ENCODE measurements around the gene ARPC5. TPM values are rescaled to one million over a fixed set of nuclear protein-coding genes. Genes with fewer than 3 reads are reported as not detected.
"Not testable (repeated sequence)": the region's sequence is repeated elsewhere in the genome, so short reads cannot be mapped to it uniquely, and the experiment has no call there.

ARPC5 gene
- polyA plus RNA-seq, 6 donors from 2014 or later = 286 to 573 (median 376) TPM

DNA sequence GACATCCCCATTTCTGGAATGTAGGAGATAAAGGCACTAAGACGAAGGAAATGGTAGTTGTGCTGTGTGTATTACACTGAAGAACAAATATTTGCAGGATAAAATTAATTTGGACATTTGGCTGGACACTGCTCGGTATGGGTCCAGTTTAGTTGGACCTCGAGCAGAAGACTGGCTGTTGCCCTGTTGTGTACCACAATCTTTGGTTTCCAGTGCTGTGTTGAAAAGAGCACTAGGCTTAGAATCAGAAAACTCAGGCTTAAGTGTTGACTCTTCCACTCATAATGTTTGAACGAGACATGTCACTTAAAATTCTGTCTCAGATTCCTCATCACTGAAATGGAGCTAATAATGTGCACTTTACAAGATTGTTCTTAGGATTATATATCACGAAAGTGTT is 1.2 kb upstream of the ARPC5 start:
- Mint-ChIP-seq H3K27me3 (peaks cover 0 to 6% (median 0%) of the 10 kb centered on the region in 3 donors), H3K9me3 (no peaks in the 10 kb centered on the region), H3K4me1 (peaks cover 28 to 33% (median 28%) of the 10 kb centered on the region in 3 donors), H3K27ac (peak overlapping the region in 4 of 6 donors; percentile 50 to 99 (median 98)), H3K36me3 (peaks cover 0 to 8% of the 10 kb centered on the region in 2 donors), H3K4me3 (peak overlapping the region; percentile 95 to 100 (median 100))
- ATAC-seq (ENCODE audit: low read depth in 2 of 2) = no peak
- DNase-seq = no peak

DNA sequence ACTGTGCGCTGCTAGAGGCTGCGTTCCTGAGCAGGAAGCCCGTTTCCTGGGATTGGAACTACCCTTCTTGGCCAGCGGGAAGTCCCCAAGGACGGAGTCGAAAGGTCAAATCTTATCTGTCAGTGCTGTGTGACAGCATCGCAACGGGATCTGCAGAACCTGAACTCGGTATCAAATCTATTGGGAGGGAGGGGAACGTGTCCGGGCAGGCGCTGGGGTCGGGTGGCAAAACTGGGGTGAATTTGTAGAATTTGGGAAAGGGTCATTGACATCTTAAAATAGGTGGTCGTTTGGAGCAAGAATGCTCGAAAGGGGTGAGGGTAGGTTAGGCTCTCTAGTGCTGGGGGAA is 725 bp upstream of the ARPC5 start:
- peaks cover 0 to 6% (median 0%) of the 10 kb centered on the region in 3 donors for H3K27me3 Mint-ChIP-seq

DNA sequence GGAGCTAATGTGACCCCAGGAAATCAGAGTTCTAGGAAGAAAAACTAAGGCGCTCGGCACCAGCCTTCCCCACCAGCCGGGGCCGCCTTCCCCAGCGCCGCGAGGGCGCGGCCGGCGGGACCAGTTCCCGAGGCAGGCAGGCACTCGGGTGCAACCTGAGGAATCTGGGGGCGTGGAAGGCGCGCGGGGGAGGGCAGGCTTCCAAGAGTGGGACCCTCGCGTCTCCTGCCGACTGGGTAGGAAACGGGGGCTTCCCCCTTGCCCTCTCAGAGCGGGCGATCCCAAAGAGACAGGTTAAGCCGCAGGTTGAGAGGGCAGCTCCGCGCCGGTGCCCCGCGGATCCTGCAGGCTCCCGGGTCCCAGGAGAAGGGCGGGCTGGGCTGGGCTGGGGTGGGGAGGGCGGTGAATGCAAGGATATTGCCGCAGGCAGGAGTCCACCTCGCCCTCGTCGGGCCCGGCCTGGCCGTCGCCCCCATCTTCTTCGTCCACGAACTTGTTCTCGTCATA is 431 bp downstream of the ARPC5 start:
- ATAC-seq (ENCODE audit: low read depth in 2 of 2) (peak; percentile 4 to 5), DNase-seq (no peak)
- peaks cover 6 to 17% of the 10 kb centered on the region in 2 donors for H3K36me3 Mint-ChIP-seq
- H3K4me1 Mint-ChIP-seq = peaks cover 36 to 46% (median 37%) of the 10 kb centered on the region in 3 donors
- H3K27me3 Mint-ChIP-seq = peaks cover 0 to 6% (median 0%) of the 10 kb centered on the region in 3 donors
- peak overlapping the region; percentile 95 to 100 (median 100) for H3K4me3 Mint-ChIP-seq
- no peaks in the 10 kb centered on the region for H3K9me3 Mint-ChIP-seq
- H3K27ac Mint-ChIP-seq = peak overlapping the region; percentile 97 to 99 (median 98)

More for the DNA sequence above, 725 bp upstream of the ARPC5 start:
- peak overlapping the region; percentile 95 to 100 (median 100) for H3K4me3 Mint-ChIP-seq
- ATAC-seq (ENCODE audit: low read depth in 2 of 2) (no peak), DNase-seq (no peak)
- peak overlapping the region; percentile 77 to 99 (median 98) for H3K27ac Mint-ChIP-seq
- H3K9me3 Mint-ChIP-seq = no peaks in the 10 kb centered on the region
- H3K4me1 Mint-ChIP-seq = peaks cover 28 to 35% (median 30%) of the 10 kb centered on the region in 3 donors
- H3K36me3 Mint-ChIP-seq = peaks cover 0 to 8% of the 10 kb centered on the region in 2 donors

DNA sequence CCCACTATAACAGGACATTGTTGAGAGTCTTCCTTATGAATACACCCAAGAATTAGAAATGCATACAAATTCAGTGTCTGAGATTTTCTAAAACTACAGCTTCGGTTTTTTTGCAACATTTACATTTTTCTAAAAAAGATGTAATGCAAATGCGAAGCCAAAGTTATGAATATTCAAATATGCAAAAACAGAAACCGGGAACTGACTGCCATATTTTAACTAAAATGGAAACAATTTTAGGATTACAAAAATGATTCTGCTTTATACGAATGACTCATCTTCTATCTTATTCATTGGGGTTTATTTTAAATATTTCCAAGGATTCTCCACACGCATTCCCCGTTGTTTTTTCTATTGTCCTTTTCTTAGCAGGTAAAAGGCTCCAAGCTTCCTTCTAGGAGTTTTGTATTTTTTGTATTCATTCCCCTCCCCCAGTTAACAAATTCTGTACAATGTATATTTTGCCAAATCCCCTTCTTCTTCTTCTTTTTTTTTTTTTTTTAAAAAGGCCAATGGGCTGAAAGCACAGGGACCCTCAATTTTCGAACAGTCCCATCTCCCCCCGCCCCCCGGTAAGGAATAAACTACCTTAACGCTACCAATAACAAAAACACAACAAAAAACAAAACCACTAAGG is 1.0 kb downstream of the ARPC5 start:
- peaks cover 0 to under 1% (median 0%) of the 10 kb centered on the region in 3 donors for H3K27me3 Mint-ChIP-seq
- H3K9me3 Mint-ChIP-seq = no peaks in the 10 kb centered on the region
- peaks cover 6 to 17% of the 10 kb centered on the region in 2 donors for H3K36me3 Mint-ChIP-seq
- DNase-seq = no peak
- H3K4me3 Mint-ChIP-seq = peak overlapping the region; percentile 88 to 100 (median 98)
- no peak for ATAC-seq (ENCODE audit: low read depth in 2 of 2)
- peaks cover 36 to 48% (median 37%) of the 10 kb centered on the region in 3 donors for H3K4me1 Mint-ChIP-seq
- H3K27ac Mint-ChIP-seq = peak overlapping the region in 5 of 6 donors; percentile 25 to 98 (median 56)

DNA sequence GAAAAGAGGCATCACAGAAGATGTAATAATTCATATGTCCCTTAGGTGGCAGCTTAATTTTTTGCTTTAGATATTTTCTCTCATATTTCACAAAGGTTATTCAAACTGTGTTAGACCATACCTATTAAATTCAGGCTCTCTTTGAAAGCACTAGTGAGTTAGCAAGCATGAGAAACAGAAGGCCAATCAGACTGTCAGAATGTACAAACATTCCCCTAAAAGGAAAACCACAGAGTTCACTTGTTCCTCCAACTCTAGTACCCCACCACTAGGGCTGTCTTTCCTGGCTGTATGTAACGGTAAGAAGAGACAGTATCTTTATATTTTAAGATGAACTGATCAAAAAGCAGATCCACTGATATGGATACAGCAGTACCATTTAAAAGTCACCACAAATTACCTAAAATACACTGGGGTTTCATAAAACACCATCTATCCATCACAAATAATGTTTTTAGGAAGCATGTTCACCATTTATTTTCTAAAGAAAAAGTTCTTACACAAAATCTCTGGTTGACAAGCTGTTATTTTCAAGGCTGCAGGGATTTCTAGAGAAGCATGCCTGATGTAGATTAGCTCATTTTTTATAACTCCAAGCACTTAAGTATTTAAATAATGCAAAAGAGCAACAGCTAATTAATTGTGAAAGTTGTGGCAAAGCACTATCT is 1.8 kb downstream of the ARPC5 start:
- H3K9me3 Mint-ChIP-seq = no peaks in the 10 kb centered on the region
- H3K4me3 Mint-ChIP-seq = peak overlapping the region; percentile 88 to 100 (median 98)
- H3K27ac Mint-ChIP-seq = peak overlapping the region; percentile 3 to 98 (median 54)
- ATAC-seq (ENCODE audit: low read depth in 2 of 2) (peak; percentile 35 to 41), DNase-seq (peak; percentile 44)
- peaks cover 37 to 52% (median 38%) of the 10 kb centered on the region in 3 donors for H3K4me1 Mint-ChIP-seq
- no peaks in the 10 kb centered on the region for H3K27me3 Mint-ChIP-seq
- peaks cover 10 to 18% of the 10 kb centered on the region in 2 donors for H3K36me3 Mint-ChIP-seq

DNA sequence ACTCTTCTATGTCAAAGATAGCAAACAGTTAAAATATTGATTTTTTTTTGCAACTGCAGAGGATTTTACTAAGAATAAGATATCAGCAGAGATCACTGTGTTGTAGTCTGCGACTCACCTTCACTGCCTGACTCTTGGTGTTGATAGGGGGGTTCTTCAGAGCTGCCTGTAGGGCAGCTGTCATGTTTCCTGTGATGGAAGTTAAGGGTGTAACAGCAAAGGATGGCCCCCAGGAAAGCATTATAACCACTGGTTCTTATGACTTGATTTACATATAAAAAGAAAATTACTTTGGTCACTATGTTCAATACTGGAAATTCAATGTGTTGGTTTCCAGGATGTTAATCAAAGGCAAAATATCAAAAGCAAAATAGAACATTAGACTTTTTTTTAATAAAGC is 2.6 kb downstream of the ARPC5 start:
- Mint-ChIP-seq H3K4me3 (peak overlapping the region in 6 of 8 donors; percentile 30 to 100 (median 89)), H3K36me3 (peaks cover 16 to 25% of the 10 kb centered on the region in 2 donors), H3K27me3 (no peaks in the 10 kb centered on the region), H3K4me1 (peaks cover 43 to 60% (median 43%) of the 10 kb centered on the region in 3 donors), H3K27ac (peak overlapping the region in 1 of 6 donors; percentile 10), H3K9me3 (no peaks in the 10 kb centered on the region)
- ATAC-seq (ENCODE audit: low read depth in 2 of 2) (no peak), DNase-seq (no peak)

DNA sequence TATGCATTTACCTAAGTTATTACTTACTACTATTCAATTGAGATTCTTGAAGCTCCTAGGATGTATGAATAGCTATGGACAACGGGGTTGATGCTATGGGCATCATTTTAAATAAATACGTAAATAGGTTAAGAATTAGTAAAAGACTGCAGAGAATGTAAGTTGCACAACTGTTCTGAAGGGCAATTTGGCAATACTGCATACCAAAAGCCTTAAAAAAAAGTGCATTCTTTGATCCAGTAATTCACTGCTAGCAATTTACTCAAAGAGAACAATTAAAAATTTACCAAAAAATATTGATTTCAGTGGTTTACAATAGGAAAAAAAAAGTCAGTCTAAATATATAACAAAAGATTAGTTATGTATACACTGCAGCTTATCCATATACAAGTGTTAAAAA is 3.5 kb downstream of the ARPC5 start:
- H3K36me3 Mint-ChIP-seq = peaks cover 16 to 25% of the 10 kb centered on the region in 2 donors
- no peaks in the 10 kb centered on the region for H3K27me3 Mint-ChIP-seq
- peaks cover 43 to 60% (median 43%) of the 10 kb centered on the region in 3 donors for H3K4me1 Mint-ChIP-seq
- H3K9me3 Mint-ChIP-seq = no peaks in the 10 kb centered on the region
- no peak for DNase-seq
- no peak overlapping the region for H3K27ac Mint-ChIP-seq
- no peak for ATAC-seq (ENCODE audit: low read depth in 2 of 2)
- no peak overlapping the region for H3K4me3 Mint-ChIP-seq

DNA sequence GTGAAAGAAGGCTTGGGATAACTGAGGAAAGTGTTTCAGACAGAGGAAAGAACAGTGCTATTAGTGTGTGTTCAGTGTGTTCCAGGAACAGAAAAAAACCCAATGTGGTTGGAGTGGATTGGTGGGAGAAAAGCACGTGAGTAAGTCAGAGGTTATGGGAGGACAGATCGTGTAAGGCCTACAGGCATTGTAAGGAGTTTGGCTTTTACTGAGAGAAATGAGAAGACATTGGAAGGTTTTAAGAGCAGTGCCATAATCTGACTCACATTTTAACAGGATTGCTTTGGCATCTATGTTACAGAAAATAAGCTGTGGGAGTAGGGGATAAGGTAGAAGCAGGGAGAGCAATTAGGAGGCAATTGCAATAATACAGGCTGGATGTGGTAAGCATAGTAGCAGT is 4.8 kb downstream of the ARPC5 start:
- Mint-ChIP-seq H3K36me3 (peaks cover 16 to 23% of the 10 kb centered on the region in 2 donors), H3K4me1 (peaks cover 35 to 52% (median 35%) of the 10 kb centered on the region in 3 donors), H3K4me3 (peak overlapping the region in 3 of 8 donors; percentile 8 to 55 (median 53)), H3K27me3 (no peaks in the 10 kb centered on the region), H3K27ac (peak overlapping the region in 3 of 6 donors; percentile 17 to 78 (median 21)), H3K9me3 (no peaks in the 10 kb centered on the region)
- ATAC-seq (ENCODE audit: low read depth in 2 of 2) (no peak), DNase-seq (no peak)

DNA sequence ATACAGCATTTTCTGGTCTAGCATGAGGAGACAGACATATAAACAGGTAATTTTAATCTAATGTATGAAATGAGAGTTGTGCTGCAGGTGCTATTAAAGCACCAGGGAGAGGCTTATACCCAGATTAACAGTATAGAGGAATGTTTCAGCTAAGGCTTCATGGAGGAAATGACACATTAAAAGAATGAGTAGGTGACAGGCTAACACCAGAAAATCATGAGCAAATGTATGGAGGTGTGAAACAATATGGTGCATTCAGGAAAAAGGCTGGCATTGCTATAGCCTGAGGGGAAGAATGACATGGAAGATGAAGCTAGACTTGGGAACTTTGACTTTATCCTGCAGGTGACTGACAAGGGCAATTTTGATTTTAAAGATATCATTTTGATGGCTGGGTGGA is 7.0 kb downstream of the ARPC5 start:
- no peak overlapping the region for H3K4me3 Mint-ChIP-seq
- peak overlapping the region in 1 of 6 donors; percentile 14 for H3K27ac Mint-ChIP-seq
- peaks cover 19 to 39% (median 20%) of the 10 kb centered on the region in 3 donors for H3K4me1 Mint-ChIP-seq
- no peak for DNase-seq
- ATAC-seq (ENCODE audit: low read depth in 2 of 2) = no peak
- no peaks in the 10 kb centered on the region for H3K27me3 Mint-ChIP-seq
- H3K9me3 Mint-ChIP-seq = no peaks in the 10 kb centered on the region
- H3K36me3 Mint-ChIP-seq = peaks cover 16% of the 10 kb centered on the region in 2 donors

DNA sequence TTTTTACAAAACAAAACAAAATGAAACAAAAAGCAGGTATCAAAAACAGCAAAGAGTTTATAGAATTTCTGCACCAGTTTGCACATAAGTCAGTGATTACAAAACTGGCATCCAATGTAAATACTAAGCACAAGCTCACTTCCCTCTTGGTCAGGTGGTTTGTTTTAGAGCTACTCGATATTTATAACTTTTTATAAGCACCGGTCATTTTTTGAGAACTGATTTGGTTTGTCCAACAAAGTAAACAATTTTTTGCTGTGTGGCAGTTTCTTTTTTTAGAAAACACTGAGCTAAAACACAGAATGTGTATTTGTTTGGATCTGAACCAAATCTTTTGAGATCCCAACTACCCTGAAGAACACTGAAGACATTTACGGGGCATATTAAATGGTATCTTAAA is 9.3 kb downstream of the ARPC5 start:
- H3K27ac Mint-ChIP-seq; ATAC-seq (ENCODE audit: low read depth in 2 of 2): not testable (repeated sequence)
- peaks cover 16% of the 10 kb centered on the region in 2 donors for H3K36me3 Mint-ChIP-seq

DNA sequence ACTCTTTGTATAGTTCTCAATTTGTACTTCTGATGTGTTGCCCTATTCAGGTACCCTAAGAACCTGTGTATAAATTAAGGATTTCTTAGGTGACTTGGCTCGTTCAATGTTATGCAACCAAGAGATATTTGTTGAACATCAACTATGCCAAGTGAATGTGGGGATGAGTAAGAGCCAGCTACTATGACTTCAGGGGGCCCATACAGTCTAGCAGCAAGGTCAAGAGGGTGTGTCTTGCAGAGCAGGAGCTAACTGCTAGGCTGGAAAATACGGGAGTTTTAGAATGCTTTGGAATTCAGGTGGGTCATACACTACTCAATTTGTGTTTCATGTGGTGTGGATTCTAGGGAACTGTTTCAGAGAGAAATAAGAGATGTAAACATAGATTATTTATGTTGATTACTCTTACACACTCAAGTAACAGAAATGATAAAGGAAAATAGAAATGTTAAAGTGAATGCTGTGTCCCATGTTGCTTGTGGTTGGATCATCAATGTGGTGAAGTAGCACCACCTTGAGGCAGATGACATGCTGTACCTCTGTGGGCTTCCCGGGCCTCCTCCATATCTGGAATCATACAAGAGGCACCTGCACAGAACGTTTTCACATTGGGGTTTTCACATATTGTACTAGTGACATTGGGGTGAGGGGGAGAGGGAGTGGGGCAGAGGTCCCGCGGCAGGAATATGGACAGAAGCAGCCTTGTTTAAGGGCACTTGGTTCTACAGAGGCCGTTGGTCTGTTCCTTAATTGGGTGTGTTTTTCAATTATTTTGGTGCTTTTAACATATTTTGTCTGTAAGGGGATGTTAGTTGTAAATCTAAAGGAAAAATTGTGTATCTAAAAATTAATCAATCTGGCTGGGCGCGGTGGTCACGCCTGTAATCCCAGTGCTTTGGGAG is 12.4 kb downstream of the ARPC5 start:
- Mint-ChIP-seq H3K27me3 (no peaks in the 10 kb centered on the region), H3K27ac (peak overlapping the region; percentile 9 to 92 (median 80)), H3K36me3 (no peaks in the 10 kb centered on the region), H3K4me3 (no peak overlapping the region), H3K9me3 (no peaks in the 10 kb centered on the region), H3K4me1 (peaks cover 8 to 19% (median 10%) of the 10 kb centered on the region in 3 donors)
- ATAC-seq (ENCODE audit: low read depth in 2 of 2) (peak; percentile 95 to 100), DNase-seq (peak; percentile 53)

More for the DNA sequence above, 9.3 kb downstream of the ARPC5 start:
- H3K4me3 Mint-ChIP-seq, H3K27me3 Mint-ChIP-seq, DNase-seq, H3K9me3 Mint-ChIP-seq: not testable (repeated sequence)
- H3K4me1 Mint-ChIP-seq = peaks cover 21 to 43% (median 25%) of the 10 kb centered on the region in 3 donors

DNA sequence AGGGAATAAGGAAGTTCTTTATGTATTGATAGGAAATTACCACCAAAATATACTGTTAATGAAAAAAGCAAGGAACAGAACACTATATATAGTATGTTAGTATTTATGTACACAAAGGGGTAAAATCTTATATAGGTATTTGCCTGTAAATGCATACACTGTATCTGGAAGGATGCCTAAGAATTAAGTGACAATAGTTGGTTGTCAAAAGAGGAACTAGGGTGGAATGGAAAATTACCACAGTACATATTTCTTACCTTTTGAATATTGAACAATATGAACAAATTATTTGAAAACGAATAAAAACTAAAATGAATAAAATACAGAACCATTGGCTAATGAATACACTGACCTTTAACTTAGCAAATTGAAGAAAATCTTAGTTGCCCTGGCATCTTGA is 13.6 kb downstream of the ARPC5 start:
- Mint-ChIP-seq H3K9me3 (no peaks in the 10 kb centered on the region), H3K27me3 (no peaks in the 10 kb centered on the region), H3K36me3 (no peaks in the 10 kb centered on the region), H3K27ac (peak overlapping the region in 2 of 6 donors; percentile 6 to 13), H3K4me1 (peaks cover 8 to 19% (median 10%) of the 10 kb centered on the region in 3 donors), H3K4me3 (no peak overlapping the region)
- ATAC-seq (ENCODE audit: low read depth in 2 of 2) = no peak
- no peak for DNase-seq

DNA sequence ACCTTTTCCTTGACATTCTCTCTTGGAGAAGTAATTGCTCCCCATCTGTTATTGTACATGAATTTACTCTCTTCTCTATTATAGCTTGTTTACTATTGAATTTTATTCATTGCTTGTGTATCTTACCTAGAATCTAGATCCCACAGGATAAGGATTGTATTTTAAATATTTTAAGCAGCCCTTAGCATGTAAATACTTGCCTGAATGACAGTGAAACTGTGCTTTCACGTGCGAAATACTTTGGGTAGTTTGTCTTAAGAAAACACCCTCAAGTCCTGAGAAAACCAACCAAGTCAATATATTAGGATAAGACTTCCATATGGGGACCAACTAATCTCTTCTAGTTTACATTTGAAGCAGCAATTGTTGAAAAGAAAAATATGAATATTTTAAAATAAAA is 15.3 kb downstream of the ARPC5 start:
- Mint-ChIP-seq H3K36me3 (no peaks in the 10 kb centered on the region), H3K9me3 (no peaks in the 10 kb centered on the region), H3K4me1 (peaks cover 8 to 19% (median 10%) of the 10 kb centered on the region in 3 donors), H3K27ac (peak overlapping the region in 1 of 6 donors; percentile 63), H3K27me3 (no peaks in the 10 kb centered on the region), H3K4me3 (no peak overlapping the region)
- DNase-seq (no peak), ATAC-seq (ENCODE audit: low read depth in 2 of 2) (no peak)
